Osteocyte (in vitro differentiated cells): ENCODE measurements around the gene CABLES2. TPM values are rescaled to one million over a fixed set of nuclear protein-coding genes. Genes with fewer than 3 reads are reported as not detected.
A peak's percentile ranks its signal among the peaks of the same experiment; 100 is the strongest.

ENCODE experiments used
- DNase-seq: peaks from one replicate; pipeline ENCODE4 v3.0.0; 2021; ENCODE audit warnings: mixed read lengths; ENCODE audit not compliant: unreplicated experiment; ENCODE audit errors: extremely low spot score
- H3K27ac Mint-ChIP-seq: one replicate; pipeline ENCODE4 v1.8.0; 2021; ENCODE audit warnings: mild to moderate bottlenecking, mixed read lengths; ENCODE audit not compliant: unreplicated experiment
- H3K27me3 Mint-ChIP-seq: one replicate; pipeline ENCODE4 v1.8.0; 2021; ENCODE audit warnings: mixed read lengths; ENCODE audit not compliant: unreplicated experiment
- H3K36me3 Mint-ChIP-seq: one replicate; pipeline ENCODE4 v1.8.0; 2021; ENCODE audit warnings: mixed read lengths; ENCODE audit not compliant: unreplicated experiment
- H3K4me1 Mint-ChIP-seq: one replicate; pipeline ENCODE4 v1.8.0; 2021; ENCODE audit warnings: mixed read lengths; ENCODE audit not compliant: unreplicated experiment
- H3K4me3 Mint-ChIP-seq: one replicate; pipeline ENCODE4 v1.8.0; 2021; ENCODE audit warnings: mild to moderate bottlenecking, moderate library complexity, mixed read lengths; ENCODE audit not compliant: unreplicated experiment
- H3K9me3 Mint-ChIP-seq: one replicate; pipeline ENCODE4 v1.8.0; 2021; ENCODE audit warnings: mixed read lengths; ENCODE audit not compliant: unreplicated experiment
- total RNA-seq: library from RNA; stranded (reverse); gene quantifications from 2 replicates; pipeline ENCODE4 v1.2.1, GENCODE V29; 2021
- TF ChIP-seq, protein P1 (sequence below): fragments of 200-600 bp; sonication (generic); IDR thresholded peaks from 2 replicates; pipeline ENCODE4 v1.5.0; 2021; ENCODE audit warnings: antibody characterized with exemption, mild to moderate bottlenecking, moderate library complexity

CABLES2 gene
- total RNA-seq, 1 donor from 2014 or later = 8.8 TPM

DNA sequence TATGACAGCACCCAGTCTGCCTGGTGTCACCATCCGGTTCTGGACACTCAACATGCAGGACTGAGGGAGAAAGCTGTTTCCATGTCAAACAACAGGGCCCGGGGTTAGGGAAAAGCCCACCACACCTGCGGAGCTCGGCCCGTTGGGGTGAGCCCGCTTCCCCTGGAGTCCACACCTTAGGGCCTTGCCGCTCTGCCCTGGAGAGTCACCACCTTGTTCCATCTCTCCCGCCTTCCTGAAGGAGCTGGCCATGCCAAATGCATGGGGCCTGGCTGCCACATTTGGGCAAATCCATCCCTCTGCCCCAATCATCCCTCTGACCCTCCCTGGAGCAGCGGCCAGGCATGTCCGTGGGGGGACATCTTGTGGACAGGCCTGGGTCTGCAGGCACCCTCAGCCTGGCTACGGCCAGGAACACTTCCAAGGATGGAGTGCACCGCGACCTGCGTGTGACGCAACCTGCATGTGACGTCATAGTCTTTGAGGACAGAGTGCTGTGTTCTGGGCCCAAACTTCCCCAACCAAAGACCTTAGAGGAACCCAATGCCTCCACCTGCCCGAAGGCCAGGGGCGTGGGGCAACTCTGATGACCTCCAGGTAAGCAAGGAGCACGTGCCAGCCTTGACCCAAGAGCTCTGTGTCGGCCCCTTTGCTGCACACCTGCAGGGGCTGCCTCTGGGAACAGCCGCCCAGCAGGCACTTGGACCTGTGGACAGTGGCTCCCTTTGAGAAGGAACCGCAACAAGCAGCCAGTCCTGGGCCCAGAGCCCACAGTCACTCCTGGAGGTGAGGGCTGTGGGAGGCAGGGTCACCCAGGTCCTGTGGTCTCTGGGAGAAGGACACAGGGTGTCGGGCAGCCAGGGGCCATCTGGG lies 1.7 kb downstream of the CABLES2 start:
- Mint-ChIP-seq H3K9me3 (no peaks in the 10 kb centered on the region), H3K36me3 (no peaks in the 10 kb centered on the region), H3K27ac (no peak overlapping the region), H3K27me3 (no peaks in the 10 kb centered on the region), H3K4me1 (peaks cover 19% of the 10 kb centered on the region), H3K4me3 (peak overlapping the region; percentile 68)
- no peak for DNase-seq
- TF ChIP-seq, protein P1, sequence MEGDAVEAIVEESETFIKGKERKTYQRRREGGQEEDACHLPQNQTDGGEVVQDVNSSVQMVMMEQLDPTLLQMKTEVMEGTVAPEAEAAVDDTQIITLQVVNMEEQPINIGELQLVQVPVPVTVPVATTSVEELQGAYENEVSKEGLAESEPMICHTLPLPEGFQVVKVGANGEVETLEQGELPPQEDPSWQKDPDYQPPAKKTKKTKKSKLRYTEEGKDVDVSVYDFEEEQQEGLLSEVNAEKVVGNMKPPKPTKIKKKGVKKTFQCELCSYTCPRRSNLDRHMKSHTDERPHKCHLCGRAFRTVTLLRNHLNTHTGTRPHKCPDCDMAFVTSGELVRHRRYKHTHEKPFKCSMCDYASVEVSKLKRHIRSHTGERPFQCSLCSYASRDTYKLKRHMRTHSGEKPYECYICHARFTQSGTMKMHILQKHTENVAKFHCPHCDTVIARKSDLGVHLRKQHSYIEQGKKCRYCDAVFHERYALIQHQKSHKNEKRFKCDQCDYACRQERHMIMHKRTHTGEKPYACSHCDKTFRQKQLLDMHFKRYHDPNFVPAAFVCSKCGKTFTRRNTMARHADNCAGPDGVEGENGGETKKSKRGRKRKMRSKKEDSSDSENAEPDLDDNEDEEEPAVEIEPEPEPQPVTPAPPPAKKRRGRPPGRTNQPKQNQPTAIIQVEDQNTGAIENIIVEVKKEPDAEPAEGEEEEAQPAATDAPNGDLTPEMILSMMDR = peak; percentile 67

DNA sequence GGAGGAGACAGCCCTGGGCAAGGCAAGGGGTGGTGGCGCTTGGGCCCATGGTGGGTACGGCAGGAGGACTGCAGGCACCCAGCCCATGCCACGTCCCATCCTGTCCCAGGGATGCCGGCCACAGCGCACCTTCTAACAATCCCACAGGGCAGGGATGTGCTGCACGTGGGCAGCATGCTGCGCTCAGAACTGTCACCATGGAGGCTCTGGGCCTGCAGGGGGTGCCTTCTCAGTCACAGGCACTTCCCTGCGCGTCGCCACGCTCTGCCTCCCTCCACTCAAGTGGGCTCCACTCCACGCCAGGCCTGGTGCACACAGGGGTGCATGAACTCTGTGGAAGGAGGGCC lies 2.4 kb downstream of the CABLES2 start:
- Mint-ChIP-seq H3K4me1 (peaks cover 12% of the 10 kb centered on the region), H3K36me3 (no peaks in the 10 kb centered on the region), H3K27me3 (no peaks in the 10 kb centered on the region), H3K4me3 (no peak overlapping the region), H3K9me3 (no peaks in the 10 kb centered on the region), H3K27ac (no peak overlapping the region)
- TF ChIP-seq, protein P1 = no peak
- no peak for DNase-seq

DNA sequence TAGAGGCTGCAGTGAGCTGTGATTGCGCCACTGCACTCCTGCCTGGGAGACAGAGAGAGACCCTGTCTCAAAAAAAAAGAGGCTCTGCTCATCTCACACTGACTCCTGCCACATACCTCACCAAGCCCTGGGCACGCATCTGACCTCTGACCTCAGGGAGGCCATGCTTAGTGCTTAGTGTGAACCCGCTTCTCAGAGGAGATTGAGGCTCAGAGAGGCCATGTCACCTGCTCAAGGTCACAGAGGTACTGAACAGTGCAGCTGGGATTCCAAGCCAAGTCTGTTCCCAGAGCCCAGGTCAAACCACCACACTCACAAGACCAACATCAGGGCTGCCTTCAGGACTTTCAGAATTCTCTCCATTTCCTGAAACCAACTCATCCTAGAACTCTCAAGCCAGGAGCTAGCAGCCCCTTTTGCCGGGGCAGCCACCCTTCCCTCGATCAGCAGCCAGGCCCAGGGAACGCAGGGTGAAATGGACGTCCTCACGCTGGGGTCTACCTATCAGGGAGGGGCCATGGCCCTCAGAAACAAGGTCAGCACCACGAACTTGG lies 2.9 kb downstream of the CABLES2 start:
- Mint-ChIP-seq H3K4me1 (peaks cover 10% of the 10 kb centered on the region), H3K9me3 (no peaks in the 10 kb centered on the region), H3K27me3 (no peaks in the 10 kb centered on the region)

DNA sequence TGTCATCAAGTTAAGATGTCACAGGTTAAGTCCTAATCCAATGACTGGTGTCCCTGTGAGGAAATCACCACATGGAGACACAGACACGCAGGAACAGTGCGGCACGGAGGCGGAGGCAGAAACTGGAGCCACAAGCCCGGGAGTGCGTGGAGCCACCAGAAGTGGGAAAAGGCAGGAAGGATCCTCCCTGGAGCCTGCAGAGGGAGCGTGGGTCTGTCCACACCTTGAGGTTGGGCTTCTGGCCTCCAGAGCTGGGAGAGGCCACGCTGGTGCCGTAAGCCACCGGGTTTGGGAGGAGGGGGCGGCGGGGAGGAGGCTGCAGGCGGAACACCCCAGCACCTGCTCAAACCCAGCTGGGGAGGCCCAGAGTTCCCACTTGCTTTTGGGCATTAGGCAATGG lies 3.8 kb downstream of the CABLES2 start:
- TF ChIP-seq, protein P1 = no peak
- Mint-ChIP-seq H3K36me3 (no peaks in the 10 kb centered on the region), H3K9me3 (no peaks in the 10 kb centered on the region), H3K27ac (no peak overlapping the region), H3K27me3 (no peaks in the 10 kb centered on the region), H3K4me1 (peaks cover 10% of the 10 kb centered on the region), H3K4me3 (no peak overlapping the region)
- DNase-seq = no peak

More for the DNA sequence above, 2.9 kb downstream of the CABLES2 start:
- H3K36me3 Mint-ChIP-seq = no peaks in the 10 kb centered on the region
- H3K4me3 Mint-ChIP-seq = no peak overlapping the region
- no peak overlapping the region for H3K27ac Mint-ChIP-seq
- TF ChIP-seq, protein P1 = no peak
- no peak for DNase-seq

DNA sequence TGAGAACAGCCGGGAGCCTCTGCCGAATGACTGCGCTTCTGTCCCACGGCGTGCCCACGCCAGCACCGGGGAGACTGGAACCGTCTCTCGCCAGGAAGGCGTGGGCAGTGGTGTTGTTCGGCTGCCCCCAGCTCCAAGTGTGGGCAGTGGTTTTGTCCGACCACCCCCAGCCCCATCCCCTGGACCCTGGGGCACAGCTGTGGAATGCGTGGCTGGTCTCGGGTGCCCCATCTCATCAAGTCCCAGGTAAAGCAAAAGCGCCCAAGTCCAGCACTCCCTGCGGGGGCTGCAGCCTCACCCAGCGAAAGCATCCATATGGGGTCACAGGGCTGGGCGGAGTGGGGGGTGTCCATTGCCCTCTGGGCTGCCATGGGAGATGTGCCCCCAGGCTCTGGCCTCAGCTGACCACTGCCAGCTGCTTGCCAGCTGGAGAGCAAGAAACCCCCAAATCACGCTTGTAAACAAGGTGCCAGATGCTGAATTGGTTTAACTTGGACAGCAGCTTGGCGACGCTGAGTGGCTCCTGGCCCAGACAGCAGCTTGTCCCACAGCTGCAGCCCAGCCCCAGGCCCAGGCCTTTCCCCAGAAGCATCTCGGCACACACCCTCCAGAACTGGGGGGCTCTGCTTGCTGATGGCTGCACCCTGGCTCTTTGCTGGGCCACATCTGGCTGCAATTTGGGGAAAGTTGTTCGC lies 4.5 kb downstream of the CABLES2 start:
- TF ChIP-seq, protein P1 = no peak
- no peak for DNase-seq
- H3K4me1 Mint-ChIP-seq = peaks cover 10% of the 10 kb centered on the region
- H3K27ac Mint-ChIP-seq = no peak overlapping the region
- no peaks in the 10 kb centered on the region for H3K27me3 Mint-ChIP-seq
- no peak overlapping the region for H3K4me3 Mint-ChIP-seq
- no peaks in the 10 kb centered on the region for H3K9me3 Mint-ChIP-seq
- H3K36me3 Mint-ChIP-seq = no peaks in the 10 kb centered on the region
